CD1c-positive myeloid dendritic cell (primary cell): ENCODE results near the gene DDX43.
"Not testable (repeated sequence)": the region's sequence is repeated elsewhere in the genome, so short reads cannot be mapped to it uniquely, and the experiment has no call there.

Experiments
- DNase-seq: peaks from one replicate; pipeline ENCODE4 v3.0.0-alpha.2; 2016; ENCODE audit errors: extremely low spot score

Gene DDX43

GRCh38 chr6:73388800-73389512 is 5.7 kb upstream of the DDX43 start:
- peak; percentile 72 for DNase-seq

- DNase-seq = no peak
These were observed 4.8 kb upstream of the DDX43 start for GRCh38 chr6:73389854-73390253.

GRCh38 chr6:73391675-73392074 is 3.0 kb upstream of the DDX43 start:
- no peak for DNase-seq

- not testable (repeated sequence) for DNase-seq
These were observed 2.4 kb upstream of the DDX43 start for GRCh38 chr6:73392188-73392587.

GRCh38 chr6:73393278-73393677 is 1.4 kb upstream of the DDX43 start:
- DNase-seq = no peak

- DNase-seq = no peak
These were observed 1.2 kb downstream of the DDX43 start for GRCh38 chr6:73395875-73396274.

- no peak for DNase-seq
These were observed 6.0 kb downstream of the DDX43 start for GRCh38 chr6:73400656-73401055.

GRCh38 chr6:73409395-73409794 is 14.8 kb downstream of the DDX43 start:
- DNase-seq = no peak

GRCh38 chr6:73413102-73413501 is 18.5 kb downstream of the DDX43 start:
- no peak for DNase-seq

- no peak for DNase-seq
These were observed 23.6 kb downstream of the DDX43 start for GRCh38 chr6:73418081-73418741.

- DNase-seq = no peak
These were observed 26.9 kb downstream of the DDX43 start for GRCh38 chr6:73421534-73421933.

- DNase-seq = no peak
These were observed 40.6 kb downstream of the DDX43 start for GRCh38 chr6:73435236-73435635.

- no peak for DNase-seq
These were observed 48.9 kb downstream of the DDX43 start for GRCh38 chr6:73443555-73443954.

- peak; percentile 66 for DNase-seq
These were observed 56.8 kb downstream of the DDX43 start for GRCh38 chr6:73451223-73452106.

GRCh38 chr6:73452107-73452461 is 57.5 kb downstream of the DDX43 start, which contains the start of gene CGAS:
Gene CGAS (minus strand): TSS chr6:73452297. CDS start chr6:73452181, 116 bp downstream.
- DNase-seq = peak; percentile 93

GRCh38 chr6:73455865-73456629 is 61.4 kb downstream of the DDX43 start:
- peak; percentile 75 for DNase-seq

- DNase-seq = not testable (repeated sequence)
These were observed 64.8 kb downstream of the DDX43 start for GRCh38 chr6:73459474-73459873.

- DNase-seq = no peak
These were observed 65.4 kb downstream of the DDX43 start for GRCh38 chr6:73460056-73460455.

GRCh38 chr6:73461537-73462350 is 67.1 kb downstream of the DDX43 start, which contains the start of gene MTO1:
Gene MTO1 (plus strand): TSS chr6:73461737. CDS start chr6:73461855, 118 bp downstream.
- peak; percentile 95 for DNase-seq
